ENCODE data around the gene MSANTD1.

MSANTD1 gene

GRCh38 chr4:3250438-3250955 is 1.5 kb downstream of the MSANTD1 start:
- DNase-seq, result no peak

- DNase-seq, result no peak
These were observed 2.2 kb downstream of the MSANTD1 start for GRCh38 chr4:3250956-3251690.

GRCh38 chr4:3251691-3252479 is 2.9 kb downstream of the MSANTD1 start:
- no peak for DNase-seq

GRCh38 chr4:3252480-3252828 is 3.5 kb downstream of the MSANTD1 start:
- no peak for DNase-seq

- no peak for DNase-seq
These were observed 4.1 kb downstream of the MSANTD1 start for GRCh38 chr4:3252831-3253641.

- no peak for DNase-seq
These were observed 4.8 kb downstream of the MSANTD1 start for GRCh38 chr4:3253808-3254207.

- no peak for DNase-seq
These were observed 5.6 kb downstream of the MSANTD1 start for GRCh38 chr4:3254302-3255131.

- DNase-seq, result no peak
These were observed 6.7 kb downstream of the MSANTD1 start for GRCh38 chr4:3255611-3256186.

- no peak for DNase-seq
These were observed 7.5 kb downstream of the MSANTD1 start for GRCh38 chr4:3256230-3257102.

- no peak for DNase-seq
These were observed 8.2 kb downstream of the MSANTD1 start for GRCh38 chr4:3257103-3257555.

GRCh38 chr4:3257556-3258482 is 8.9 kb downstream of the MSANTD1 start:
- no peak for DNase-seq

GRCh38 chr4:3261411-3262207 is 12.7 kb downstream of the MSANTD1 start:
- DNase-seq, result no peak

- DNase-seq, result no peak
These were observed 13.5 kb downstream of the MSANTD1 start for GRCh38 chr4:3262208-3263052.

- no peak for DNase-seq
These were observed 14.3 kb downstream of the MSANTD1 start for GRCh38 chr4:3263053-3263875.

GRCh38 chr4:3263876-3264193 is 14.9 kb downstream of the MSANTD1 start:
- no peak for DNase-seq

GRCh38 chr4:3266076-3266475 is 17.1 kb downstream of the MSANTD1 start:
- no peak for DNase-seq

Data from NCI-H2227 treated with DMSO at 0.1 percent for 48 hours (cell line).